ENCODE data around the gene CDK2AP2.

DNA sequence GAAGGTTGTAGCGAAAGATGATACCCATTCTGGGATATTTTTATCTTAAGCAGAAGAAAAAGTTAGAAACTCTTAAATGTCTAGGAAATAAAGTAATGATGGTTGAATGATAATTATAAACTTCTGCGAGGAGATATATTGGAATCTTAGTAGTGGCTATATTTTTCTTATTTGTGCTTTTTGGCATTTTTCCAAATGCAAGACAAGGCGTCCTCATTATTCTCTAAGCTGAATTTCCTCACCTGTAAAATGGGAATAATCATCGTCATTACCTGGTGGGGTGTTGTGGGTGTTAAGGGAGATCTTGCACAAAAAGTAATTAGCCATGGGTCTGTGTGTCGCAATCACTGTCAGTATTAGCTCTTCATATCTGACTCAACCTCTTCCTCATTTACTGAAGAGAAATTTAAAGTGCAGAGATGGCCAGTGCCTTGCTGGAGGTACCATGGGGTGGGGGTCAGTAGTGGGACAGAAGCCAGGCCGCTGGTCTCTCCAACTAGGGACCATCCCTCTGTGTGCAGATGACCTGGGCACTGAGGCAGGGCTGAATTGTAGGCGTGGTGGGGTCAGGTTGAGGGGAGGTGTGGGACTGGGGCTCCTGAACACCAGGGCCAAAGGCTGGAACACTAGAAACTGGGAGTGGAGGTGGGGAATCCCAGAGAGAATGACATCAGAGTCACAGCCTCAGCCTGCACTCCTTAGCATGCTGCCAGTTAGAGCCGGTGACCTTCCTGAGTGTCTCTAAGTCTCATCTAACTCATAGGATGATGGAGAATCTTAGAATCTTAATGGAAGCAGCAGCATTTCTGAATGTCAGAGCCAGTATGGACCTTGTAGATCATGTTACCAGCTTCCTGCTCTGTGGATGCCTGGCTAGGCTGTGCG is 6.9 kb downstream of the CDK2AP2 start:
- TF ChIP-seq, protein P1, sequence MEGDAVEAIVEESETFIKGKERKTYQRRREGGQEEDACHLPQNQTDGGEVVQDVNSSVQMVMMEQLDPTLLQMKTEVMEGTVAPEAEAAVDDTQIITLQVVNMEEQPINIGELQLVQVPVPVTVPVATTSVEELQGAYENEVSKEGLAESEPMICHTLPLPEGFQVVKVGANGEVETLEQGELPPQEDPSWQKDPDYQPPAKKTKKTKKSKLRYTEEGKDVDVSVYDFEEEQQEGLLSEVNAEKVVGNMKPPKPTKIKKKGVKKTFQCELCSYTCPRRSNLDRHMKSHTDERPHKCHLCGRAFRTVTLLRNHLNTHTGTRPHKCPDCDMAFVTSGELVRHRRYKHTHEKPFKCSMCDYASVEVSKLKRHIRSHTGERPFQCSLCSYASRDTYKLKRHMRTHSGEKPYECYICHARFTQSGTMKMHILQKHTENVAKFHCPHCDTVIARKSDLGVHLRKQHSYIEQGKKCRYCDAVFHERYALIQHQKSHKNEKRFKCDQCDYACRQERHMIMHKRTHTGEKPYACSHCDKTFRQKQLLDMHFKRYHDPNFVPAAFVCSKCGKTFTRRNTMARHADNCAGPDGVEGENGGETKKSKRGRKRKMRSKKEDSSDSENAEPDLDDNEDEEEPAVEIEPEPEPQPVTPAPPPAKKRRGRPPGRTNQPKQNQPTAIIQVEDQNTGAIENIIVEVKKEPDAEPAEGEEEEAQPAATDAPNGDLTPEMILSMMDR (IDR thresholded peaks at IDR 0.05; ENCODE audit: insufficient read depth, low read length, poor library complexity, severe bottlenecking): no peak
- TF ChIP-seq EZH2phosphoT487 (conservative IDR thresholded peaks at IDR 0.05; ENCODE audit: low read length): no peak
